IMR-90 (cell line): ENCODE measurements around the gene GJA4. TPM values are rescaled to one million over a fixed set of nuclear protein-coding genes. Genes with fewer than 3 reads are reported as not detected.

Experiments used
- ATAC-seq: fragments of 200-7000 bp; cut with Tn5 transposase; 2 replicates; pipeline ENCODE4 v1.9.1; 2020; ENCODE audit warnings: low read depth, mild to moderate bottlenecking, moderate library complexity
- BruUV-seq: library from RNA; stranded (reverse); fragments of 400-500 nt; replicated peaks from 2 replicates; lab custom pipeline; 2021; lab: Mats Ljungman, UMichigan
- CTCF ChIA-PET: fragments of 300-600 bp; formaldehyde crosslinking; extraction: SDS; loops from one replicate; lab custom pipeline; 2021; ENCODE audit warnings: antibody characterized with exemption; lab: Yijun Ruan, JAX
- POLR2A ChIA-PET: fragments of 300-600 bp; sonication (Branson Sonifier 250); formaldehyde crosslinking; loops from one replicate; lab custom pipeline; 2022; ENCODE audit warnings: antibody characterized with exemption; ENCODE audit not compliant: unreplicated experiment; lab: Charles Lee
- DNase-seq: peaks from one replicate; pipeline ENCODE4 v3.0.0; 2013
- H2AFZ ChIP-seq: replicated peaks from 2 replicates; pipeline ENCODE3; 2013; ENCODE audit warnings: low read length, mild to moderate bottlenecking; ENCODE audit not compliant: poor library complexity
- H2AK5ac ChIP-seq: 2 replicates; pipeline ENCODE4 v1.6.1; 2013; ENCODE audit warnings: low read depth, low read length, inconsistent platforms
- H2AK9ac ChIP-seq: replicated peaks from 2 replicates; pipeline ENCODE3; 2013; ENCODE audit warnings: mild to moderate bottlenecking, low read depth, low read length, moderate library complexity; ENCODE audit not compliant: poor library complexity
- H2BK120ac ChIP-seq: 2 replicates; pipeline ENCODE4 v1.6.1; 2013; ENCODE audit warnings: low read depth, low read length, inconsistent platforms
- H2BK15ac ChIP-seq: 3 replicates; pipeline ENCODE4 v1.6.1; 2013; ENCODE audit warnings: low read depth, low read length, inconsistent platforms
- H2BK20ac ChIP-seq: 2 replicates; pipeline ENCODE4 v1.6.1; 2013; ENCODE audit warnings: low read depth, mild to moderate bottlenecking, inconsistent platforms, low read length, moderate library complexity
- H2BK5ac ChIP-seq: 2 replicates; pipeline ENCODE4 v1.6.1; 2013; ENCODE audit warnings: mild to moderate bottlenecking, low read depth, low read length, inconsistent platforms; ENCODE audit not compliant: poor library complexity, severe bottlenecking
- H3K14ac ChIP-seq: replicated peaks from 2 replicates; pipeline ENCODE4 v1.6.1; 2013; ENCODE audit warnings: low read depth, low read length, inconsistent platforms
- H3K18ac ChIP-seq: 2 replicates; pipeline ENCODE4 v1.6.1; 2013; ENCODE audit warnings: low read depth, low read length, control low read depth
- H3K23ac ChIP-seq: 2 replicates; pipeline ENCODE4 v1.6.1; 2013; ENCODE audit warnings: low read depth, low read length, inconsistent platforms
- H3K27ac ChIP-seq: 2 replicates; pipeline ENCODE4 v1.5.1; 2013; ENCODE audit warnings: mild to moderate bottlenecking, control low read depth, low read length; ENCODE audit not compliant: insufficient read depth
- H3K27me3 ChIP-seq: 2 replicates; pipeline ENCODE4 v1.6.1; 2013; ENCODE audit warnings: low read length; ENCODE audit not compliant: control insufficient read depth, insufficient read depth
- H3K36me3 ChIP-seq: 2 replicates; pipeline ENCODE4 v1.6.1; 2013; ENCODE audit warnings: low read length, mixed read lengths; ENCODE audit not compliant: control insufficient read depth, insufficient read depth
- H3K4ac ChIP-seq: 2 replicates; pipeline ENCODE4 v1.6.1; 2013; ENCODE audit warnings: low read depth, low read length, inconsistent platforms
- H3K4me1 ChIP-seq: 2 replicates; pipeline ENCODE4 v1.6.1; 2013; ENCODE audit warnings: low read length, mixed read lengths; ENCODE audit not compliant: control insufficient read depth, insufficient read depth
- H3K4me2 ChIP-seq: 2 replicates; pipeline ENCODE4 v1.6.1; 2013; ENCODE audit warnings: low read depth, mild to moderate bottlenecking, control low read depth, low read length, moderate library complexity
- H3K4me3 ChIP-seq: 2 replicates; pipeline ENCODE4 v1.5.1; 2013; ENCODE audit warnings: low read depth, mild to moderate bottlenecking, control low read depth, low read length, moderate library complexity; ENCODE audit not compliant: insufficient read depth
- H3K56ac ChIP-seq: 2 replicates; pipeline ENCODE4 v1.6.1; 2013; ENCODE audit warnings: low read length, inconsistent platforms; ENCODE audit not compliant: insufficient read depth; ENCODE audit errors: extremely low read depth
- H3K79me1 ChIP-seq, 2 experiments: 2 replicates each; pipeline ENCODE4 v1.6.1; 2013; ENCODE audit warnings: low read length in 2 of 2, inconsistent platforms in 1 of 2, low read depth in 1 of 2
- H3K9ac ChIP-seq: 2 replicates; pipeline ENCODE4 v1.6.1; 2013; ENCODE audit warnings: low read depth, low read length, control low read depth
- H3K9me1 ChIP-seq: 2 replicates; pipeline ENCODE4 v1.6.1; 2013; ENCODE audit warnings: low read length, inconsistent platforms; ENCODE audit not compliant: insufficient read depth
- H3K9me3 ChIP-seq: 2 replicates; pipeline ENCODE4 v1.6.1; 2013; ENCODE audit warnings: low read length; ENCODE audit not compliant: control insufficient read depth, insufficient read depth
- H4K20me1 ChIP-seq: 2 replicates; pipeline ENCODE4 v1.6.1; 2013; ENCODE audit warnings: low read length, inconsistent platforms; ENCODE audit not compliant: insufficient read depth
- H4K5ac ChIP-seq: 2 replicates; pipeline ENCODE4 v1.6.1; 2013; ENCODE audit warnings: mild to moderate bottlenecking, low read depth, low read length, control low read depth
- H4K8ac ChIP-seq, 2 experiments: 2 replicates each; pipeline ENCODE4 v1.6.1; 2013; ENCODE audit warnings: low read depth in 2 of 2, low read length in 2 of 2, control low read depth in 1 of 2, inconsistent platforms in 1 of 2
- H4K91ac ChIP-seq: 2 replicates; pipeline ENCODE4 v1.6.1; 2013; ENCODE audit warnings: low read depth, low read length, inconsistent platforms; ENCODE audit not compliant: insufficient read depth
- ELK1 ChIP-seq: fragments of 150-350 bp; IDR thresholded peaks from 2 replicates; pipeline ENCODE4 v1.6.1; 2016; ENCODE audit warnings: low read depth, mild to moderate bottlenecking, low read length, moderate library complexity, borderline replicate concordance
- RAD21 ChIP-seq: IDR thresholded peaks from 2 replicates; pipeline ENCODE4 v1.6.1; 2012; ENCODE audit warnings: low read length, improper control_type of control experiment
- RCOR1 ChIP-seq: IDR thresholded peaks from 2 replicates; pipeline ENCODE4 v1.6.1; 2012; ENCODE audit warnings: mild to moderate bottlenecking, low read length, improper control_type of control experiment; ENCODE audit not compliant: insufficient replicate concordance
- WGBS, 2 experiments: methylation state at CpG; one replicate each; pipeline versions ENCODE4 v1.1.5 to v1.1.7; 2013; ENCODE audit warnings: missing lambda C conversion rate in 2 of 2; ENCODE audit not compliant: insufficient read length in 1 of 2; ENCODE audit errors: extremely low coverage in 2 of 2; 5-methylcytosine and 5-hydroxymethylcytosine counted together
- dilution Hi-C: fragments of 300-500 bp; cut with HindIII; formaldehyde crosslinking; loops from one replicate; pipeline ENCODE4 v1.14.3; 2018; ENCODE audit warnings: low sequenced_read_pairs; ENCODE audit not compliant: unreplicated experiment
- in situ Hi-C: fragments of 300-500 bp; cut with MboI; formaldehyde crosslinking; loops from 3 replicates; pipeline ENCODE4 v1.14.3; 2019; ENCODE audit warnings: low sequenced_read_pairs, inconsistent platforms, mixed read lengths
- intact Hi-C: fragments of 100-400 bp; cut with micrococcal nuclease; formaldehyde crosslinking; loops from 2 replicates; pipeline ENCODE4 v1.10.0; 2022
- polyA plus RNA-seq, 3 experiments: library from polyadenylated mRNA; depleted of rRNA; stranded (reverse); fragments of >200 nt; gene quantifications; 2 replicates each; pipeline ENCODE4 v1.2.3, GENCODE V29; 2012; ENCODE audit warnings: low replicate concordance in 1 of 3
- total RNA-seq: library from RNA; depleted of rRNA; stranded (reverse); fragments of >200 nt; gene quantifications from 2 replicates; pipeline ENCODE4 v1.2.3, GENCODE V29; 2012

GJA4 gene
- total and polyA plus RNA-seq, 2 of the 4 experiments (the other 2 are of a cell fraction): not detected

GRCh38 chr1:34839526-34840305, 46.9 kb downstream of the GJA4 start:
- Histone ChIP-seq H3K27ac (no peak overlapping the region), H3K14ac (no peak overlapping the region), H3K4me1 (peaks cover 4% of the 10 kb centered on the region), H3K9me3 (no peaks in the 10 kb centered on the region), H2BK15ac (no peak overlapping the region), H3K56ac (no peak overlapping the region), H3K23ac (no peak overlapping the region), H3K18ac (no peak overlapping the region), H3K79me1 (no peaks in the 10 kb centered on the region; a peak in 2 of 4 replicates), H4K8ac (no peak overlapping the region), H3K36me3 (no peaks in the 10 kb centered on the region), H2BK20ac (no peak overlapping the region), H3K4me2 (no peak overlapping the region), H3K4me3 (no peak overlapping the region), H2AK9ac (no peak overlapping the region), H4K20me1 (no peaks in the 10 kb centered on the region; the same call in none of the 2 replicates), H3K9me1 (peaks cover 2% of the 10 kb centered on the region; the same call in 1 of the 2 replicates), H2AFZ (no peak overlapping the region), H2BK5ac (no peak overlapping the region), H4K5ac (no peak overlapping the region), H2AK5ac (no peak overlapping the region), H3K27me3 (no peaks in the 10 kb centered on the region), H2BK120ac (no peak overlapping the region), H3K9ac (no peak overlapping the region), H3K4ac (no peak overlapping the region), H4K91ac (no peak overlapping the region)
- CTCF ChIA-PET: no interaction called here
- no CpG with 5 or more reads among the region's 14 CpGs for WGBS, 2 experiments
- TF ChIP-seq ELK1 (no peak), RCOR1 (no peak), RAD21 (no peak)
- no peak for ATAC-seq
- dilution Hi-C loops (no loop called here), in situ Hi-C loops (no loop called here), intact Hi-C loops (no loop called here)
- no peak for DNase-seq
- BruUV-seq: no TSS peak
- POLR2A ChIA-PET: no interaction called here
